NCI-H526 treated with DMSO at 0.1 percent for 48 hours (cell line): ENCODE measurements around the gene THBD.
"Not testable (repeated sequence)": the region's sequence is repeated elsewhere in the genome, so short reads cannot be mapped to it uniquely, and the experiment has no call there.

Experiments used
- DNase-seq: peaks from one replicate; lab custom pipeline; 2025; lab: John Stamatoyannopoulos, UW

THBD gene

DNA sequence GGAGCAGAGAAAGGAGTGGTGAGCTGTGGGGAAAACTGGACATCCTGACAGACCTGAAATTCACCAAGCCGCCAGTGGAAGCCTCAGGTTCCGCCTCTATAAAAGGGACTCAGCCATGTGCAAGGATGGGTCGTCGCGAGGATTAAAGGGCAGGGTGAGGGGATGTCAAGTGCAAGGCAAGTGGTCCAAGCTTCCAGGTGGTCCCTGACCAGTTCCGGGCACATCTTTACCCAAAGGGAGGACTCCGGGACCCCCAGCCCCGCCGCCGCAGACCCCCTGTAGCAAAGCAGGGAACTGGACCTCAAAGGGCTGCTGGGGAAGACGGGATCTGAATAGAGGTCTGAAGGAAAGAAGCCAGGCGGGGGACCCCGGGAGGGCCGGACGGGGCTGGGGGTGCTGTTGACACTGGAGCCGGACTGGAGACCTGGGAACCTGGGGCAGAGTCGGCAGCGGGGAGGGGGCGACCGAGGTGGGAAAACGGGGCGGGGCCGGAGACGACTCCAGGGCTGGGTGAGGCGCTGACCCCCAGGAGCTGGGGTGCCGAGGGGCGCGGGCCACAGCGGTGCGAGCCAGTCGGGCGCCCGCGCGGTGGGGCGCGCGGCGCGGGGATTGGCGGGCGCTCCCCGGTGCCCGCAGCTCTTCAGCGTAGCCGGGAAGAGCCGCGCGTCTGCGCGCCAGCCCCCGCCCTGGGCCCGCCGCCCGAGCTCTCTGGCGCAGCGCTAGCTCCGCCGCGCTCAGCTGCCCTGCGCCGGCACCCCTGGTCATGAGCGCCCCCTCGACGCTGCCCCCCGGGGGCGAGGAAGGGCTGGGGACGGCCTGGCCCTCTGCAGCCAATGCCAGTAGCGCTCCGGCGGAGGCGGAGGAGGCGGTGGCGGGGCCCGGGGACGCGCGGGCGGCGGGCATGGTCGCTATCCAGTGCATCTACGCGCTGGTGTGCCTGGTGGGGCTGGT is 14.5 kb downstream of the THBD start, which contains the start of gene SSTR4:
Gene SSTR4 (plus strand): TSS at position 592 of the 951 bp plus-strand sequence. CDS start 172 bp downstream, at position 764.
- DNase-seq, result no peak

DNA sequence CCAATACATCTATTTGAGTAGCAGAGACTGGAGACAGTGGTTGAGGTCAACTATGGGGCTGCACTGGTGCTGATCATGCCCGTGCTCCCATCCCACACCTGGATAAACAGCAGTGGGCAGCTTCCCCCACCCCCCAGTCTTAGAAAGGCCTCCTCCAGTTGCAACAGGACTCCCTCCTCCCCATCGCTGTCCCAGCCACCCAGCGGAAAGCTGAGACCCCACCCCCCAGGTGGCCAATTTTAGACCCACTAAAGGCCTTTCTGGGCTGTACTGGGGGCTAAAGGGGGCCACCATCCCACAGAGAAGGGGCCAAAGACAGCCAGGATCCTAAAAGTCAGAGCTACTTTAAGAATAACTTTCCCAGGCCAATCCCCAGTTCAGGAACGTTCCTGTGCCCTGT is 15.6 kb downstream of the THBD start:
- no peak for DNase-seq

- DNase-seq, result no peak
Measured at GRCh38 chr20:23032750-23033078, 16.8 kb downstream of the THBD start.

- no peak for DNase-seq
Measured at GRCh38 chr20:23032056-23032749, 17.3 kb downstream of the THBD start.

- no peak for DNase-seq
Measured at GRCh38 chr20:23031346-23031745, 18.1 kb downstream of the THBD start.

- DNase-seq, result no peak
Measured at GRCh38 chr20:23029324-23029723, 20.1 kb downstream of the THBD start.

- DNase-seq, result no peak
Measured at GRCh38 chr20:23028392-23028791, 21.1 kb downstream of the THBD start.

DNA sequence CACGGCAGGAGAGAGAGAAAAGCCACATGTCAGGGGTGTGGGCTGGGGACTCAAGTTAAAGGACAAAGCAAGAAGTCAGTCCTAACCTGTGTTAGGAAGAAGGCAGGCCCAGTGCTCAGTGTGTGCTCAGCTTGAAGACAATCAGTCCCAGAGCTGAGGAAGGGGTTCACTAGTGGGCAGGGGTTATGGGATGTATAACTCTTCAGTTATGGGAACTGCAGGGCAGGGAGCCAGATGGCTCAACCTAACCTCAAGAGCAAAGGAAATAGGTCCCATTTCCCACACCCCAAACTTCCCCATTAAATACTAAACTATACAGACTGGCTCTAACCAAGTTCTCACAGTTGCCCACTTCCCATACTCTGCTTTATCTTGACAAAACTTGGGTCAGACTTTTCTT is 21.8 kb downstream of the THBD start:
- DNase-seq, result no peak

DNA sequence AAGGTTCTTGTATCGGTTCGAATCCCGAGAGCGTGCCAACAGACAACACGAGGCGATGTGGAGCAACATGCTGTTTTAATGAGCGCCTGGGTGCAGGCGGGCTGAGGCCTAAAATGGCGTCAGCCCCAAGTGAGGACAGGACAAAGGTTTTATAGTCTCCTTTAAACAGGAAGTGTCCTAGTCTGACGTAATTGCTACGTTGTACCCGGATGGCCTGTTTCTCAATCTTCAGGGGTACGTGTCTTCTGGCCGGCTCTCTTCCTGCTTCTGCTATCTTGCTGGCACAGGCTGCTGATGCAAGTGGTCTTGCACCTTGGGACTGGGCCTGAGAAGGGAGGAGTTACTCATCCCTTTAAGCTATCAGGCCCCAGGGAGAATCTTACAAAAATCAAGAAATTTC is 24.0 kb downstream of the THBD start:
- not testable (repeated sequence) for DNase-seq

GRCh38 chr20:23024701-23025100 is 24.8 kb downstream of the THBD start:
- no peak for DNase-seq

GRCh38 chr20:23023621-23024177 is 25.8 kb downstream of the THBD start:
- no peak for DNase-seq

DNA sequence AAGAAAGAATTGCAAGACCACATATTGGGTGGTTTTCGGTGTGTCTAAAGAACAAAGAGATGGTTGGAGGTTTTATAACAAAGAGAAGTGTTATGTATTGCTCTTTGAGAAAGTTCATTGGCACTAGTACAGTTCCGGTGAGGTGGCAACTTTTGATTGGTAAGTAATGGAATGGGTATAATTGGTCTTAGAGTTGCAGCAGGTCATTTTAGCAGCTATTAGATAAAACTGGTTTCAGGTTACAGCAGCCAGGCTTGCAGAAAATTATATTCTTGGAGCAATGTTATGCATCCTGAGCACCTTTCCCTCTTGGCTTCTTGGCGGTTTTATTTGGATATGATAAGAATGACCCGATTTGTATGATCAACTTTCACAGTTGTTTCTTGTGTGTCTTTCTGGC is 26.6 kb downstream of the THBD start:
- no peak for DNase-seq

- no peak for DNase-seq
Measured at GRCh38 chr20:23021951-23022350, 27.5 kb downstream of the THBD start.

DNA sequence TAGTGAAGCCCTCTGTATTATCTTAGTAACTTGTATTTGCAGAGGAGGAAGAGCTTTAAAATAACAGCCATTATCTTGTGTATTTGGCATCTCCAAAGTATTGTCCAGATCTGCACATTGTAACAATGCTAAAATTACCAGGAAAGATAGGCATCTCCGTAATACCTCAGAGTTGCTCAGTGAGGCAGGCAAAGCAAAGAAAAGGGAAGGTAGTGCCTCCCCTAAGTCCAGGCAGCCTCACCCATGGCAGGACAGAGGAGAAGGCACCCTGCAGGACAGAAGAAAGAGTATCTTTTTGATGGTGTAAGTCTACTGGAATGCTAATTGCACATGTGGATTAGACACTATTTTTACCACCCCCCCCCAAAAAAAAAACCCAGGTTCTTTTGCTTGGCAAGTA is 27.9 kb downstream of the THBD start:
- no peak for DNase-seq

- no peak for DNase-seq
Measured at GRCh38 chr20:23020230-23021018, 29.0 kb downstream of the THBD start.

GRCh38 chr20:23019403-23019802 is 30.1 kb downstream of the THBD start:
- DNase-seq, result no peak

DNA sequence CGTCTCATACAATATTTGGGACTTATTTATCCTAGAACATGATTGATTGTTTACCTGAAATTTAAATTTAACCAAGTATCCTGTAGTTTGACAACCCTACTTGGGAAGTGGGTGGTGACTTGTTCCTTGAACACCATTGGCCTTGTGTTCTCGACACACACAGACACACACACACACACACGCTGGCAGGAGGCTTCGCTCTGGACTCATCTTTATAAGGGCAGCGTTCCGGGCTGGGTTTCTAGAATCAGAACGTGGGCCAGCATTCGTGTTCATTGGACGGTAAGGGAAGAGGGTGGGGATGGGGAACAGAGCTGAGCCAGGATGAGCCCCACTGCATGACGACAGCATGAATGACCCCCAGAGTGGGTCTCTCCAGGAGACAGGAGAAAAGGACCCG is 30.5 kb downstream of the THBD start:
- DNase-seq, result no peak

- DNase-seq, result no peak
Measured at GRCh38 chr20:23018432-23018831, 31.0 kb downstream of the THBD start.

GRCh38 chr20:23017516-23017915 is 32.0 kb downstream of the THBD start:
- DNase-seq, result no peak

- DNase-seq, result no peak
Measured at GRCh38 chr20:23013429-23013828, 36.0 kb downstream of the THBD start.

GRCh38 chr20:23011008-23011721 is 38.3 kb downstream of the THBD start:
- DNase-seq, result no peak

DNA sequence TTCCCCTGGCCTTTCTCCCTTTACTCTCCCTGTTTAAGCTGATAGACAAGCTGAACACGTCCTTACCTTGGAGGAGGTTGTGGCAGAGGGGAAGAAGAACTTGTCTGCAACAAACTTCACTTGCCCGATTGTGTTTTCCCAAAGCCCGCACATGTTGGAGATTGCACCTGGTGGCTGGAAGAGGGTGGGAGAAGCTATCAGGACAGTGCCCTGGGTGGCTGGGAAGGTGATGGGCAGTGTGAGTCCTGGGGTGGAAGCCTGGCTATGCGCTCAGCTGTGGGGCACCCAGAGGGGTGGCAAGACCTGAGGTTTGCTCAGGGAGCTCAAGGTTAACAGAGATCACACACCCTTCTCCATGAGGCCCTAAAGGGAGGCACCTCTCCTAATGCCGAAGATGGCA is 39.4 kb downstream of the THBD start:
- DNase-seq, result no peak
